Measurements from ENCODE around the gene RO60. TPM values are rescaled to one million over a fixed set of nuclear protein-coding genes. Genes with fewer than 3 reads are reported as not detected.
A peak's percentile ranks its signal among the peaks of the same experiment; 100 is the strongest.

The RO60 gene
- total RNA-seq, 1 donor from 2014 or later, result 87.8 TPM

GRCh38 chr1:193054169-193054675 lies 5.2 kb upstream of the RO60 start:
- H3K27me3 Mint-ChIP-seq, result no peaks in the 10 kb centered on the region
- H3K4me1 Mint-ChIP-seq (ENCODE audit: low read depth), result peaks cover 10% of the 10 kb centered on the region
- no peak for TF ChIP-seq CTCF (IDR thresholded peaks at IDR 0.05; ENCODE audit: unreplicated experiment)
- peaks cover 1% of the 10 kb centered on the region for H3K36me3 Mint-ChIP-seq (ENCODE audit: insufficient read depth)
- DNase-seq (ENCODE audit: low spot score, unreplicated experiment), result no peak
- no peaks in the 10 kb centered on the region for H3K9me3 Mint-ChIP-seq (ENCODE audit: low read depth)
- no peak overlapping the region for H3K4me3 Mint-ChIP-seq (ENCODE audit: low read depth)
- no peak overlapping the region for H3K27ac Mint-ChIP-seq

GRCh38 chr1:193058529-193059281 lies 707 bp upstream of the RO60 start:
- no peak for TF ChIP-seq CTCF (IDR thresholded peaks at IDR 0.05; ENCODE audit: unreplicated experiment)
- H3K27me3 Mint-ChIP-seq, result no peaks in the 10 kb centered on the region
- H3K27ac Mint-ChIP-seq, result peak overlapping the region; percentile 98
- H3K4me3 Mint-ChIP-seq (ENCODE audit: low read depth), result peak overlapping the region; percentile 99
- H3K9me3 Mint-ChIP-seq (ENCODE audit: low read depth), result no peaks in the 10 kb centered on the region
- peaks cover 22% of the 10 kb centered on the region for H3K4me1 Mint-ChIP-seq (ENCODE audit: low read depth)
- peak; percentile 11 for DNase-seq (ENCODE audit: low spot score, unreplicated experiment)
- H3K36me3 Mint-ChIP-seq (ENCODE audit: insufficient read depth), result peaks cover 5% of the 10 kb centered on the region

- no peaks in the 10 kb centered on the region for H3K9me3 Mint-ChIP-seq (ENCODE audit: low read depth)
- no peaks in the 10 kb centered on the region for H3K27me3 Mint-ChIP-seq
- peaks cover 5% of the 10 kb centered on the region for H3K36me3 Mint-ChIP-seq (ENCODE audit: insufficient read depth)
- peak overlapping the region; percentile 99 for H3K4me3 Mint-ChIP-seq (ENCODE audit: low read depth)
- TF ChIP-seq CTCF (IDR thresholded peaks at IDR 0.05; ENCODE audit: unreplicated experiment), result no peak
- H3K27ac Mint-ChIP-seq, result peak overlapping the region; percentile 98
- DNase-seq (ENCODE audit: low spot score, unreplicated experiment), result no peak
- peaks cover 22% of the 10 kb centered on the region for H3K4me1 Mint-ChIP-seq (ENCODE audit: low read depth)
These were observed 647 bp downstream of the RO60 start for GRCh38 chr1:193060115-193060403.

- H3K4me3 Mint-ChIP-seq (ENCODE audit: low read depth), result peak overlapping the region; percentile 99
- peaks cover 5% of the 10 kb centered on the region for H3K36me3 Mint-ChIP-seq (ENCODE audit: insufficient read depth)
- H3K4me1 Mint-ChIP-seq (ENCODE audit: low read depth), result peaks cover 22% of the 10 kb centered on the region
- no peaks in the 10 kb centered on the region for H3K27me3 Mint-ChIP-seq
- no peak for DNase-seq (ENCODE audit: low spot score, unreplicated experiment)
- H3K9me3 Mint-ChIP-seq (ENCODE audit: low read depth), result no peaks in the 10 kb centered on the region
- TF ChIP-seq CTCF (IDR thresholded peaks at IDR 0.05; ENCODE audit: unreplicated experiment), result no peak
- peak overlapping the region; percentile 98 for H3K27ac Mint-ChIP-seq
These were observed 994 bp downstream of the RO60 start for GRCh38 chr1:193060406-193060805.

- Mint-ChIP-seq H3K4me1 (ENCODE audit: low read depth) (peaks cover 22% of the 10 kb centered on the region), H3K36me3 (ENCODE audit: insufficient read depth) (peaks cover 5% of the 10 kb centered on the region), H3K4me3 (ENCODE audit: low read depth) (peak overlapping the region; percentile 99), H3K9me3 (ENCODE audit: low read depth) (no peaks in the 10 kb centered on the region), H3K27me3 (no peaks in the 10 kb centered on the region), H3K27ac (peak overlapping the region; percentile 71)
- no peak for DNase-seq (ENCODE audit: low spot score, unreplicated experiment)
- TF ChIP-seq CTCF (IDR thresholded peaks at IDR 0.05; ENCODE audit: unreplicated experiment), result no peak
These were observed 1.5 kb downstream of the RO60 start for GRCh38 chr1:193060938-193061337.
